GM18858 (cell line): ENCODE results near the gene ARPC3.
"Not testable (repeated sequence)": the region's sequence is repeated elsewhere in the genome, so short reads cannot be mapped to it uniquely, and the experiment has no call there.

ENCODE experiments used
- ATAC-seq: cut with Tn5 transposase; IDR thresholded peaks from one replicate; pipeline ENCODE4 v1.9.1; 2021; ENCODE audit not compliant: unreplicated experiment

The ARPC3 gene

DNA sequence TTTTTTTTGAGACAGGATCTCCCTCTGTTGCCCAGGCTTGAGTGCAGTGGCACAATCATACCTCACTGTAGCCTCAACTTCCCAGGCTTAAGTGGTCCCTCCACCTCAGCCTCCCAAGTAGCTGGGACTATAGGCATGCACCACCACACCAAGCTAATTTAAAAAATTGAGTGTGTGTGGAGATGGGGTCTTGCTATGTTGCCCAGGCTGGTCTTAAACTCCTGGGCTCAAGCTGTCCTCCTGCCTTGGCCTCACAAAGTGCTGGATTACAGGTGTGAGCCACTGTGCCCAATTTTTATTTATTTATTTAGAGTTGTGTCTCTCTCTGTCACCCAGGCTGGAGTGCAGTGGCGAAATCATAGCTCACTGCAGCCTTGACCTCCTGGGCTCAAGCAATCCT, 29.5 kb downstream of the ARPC3 start:
- not testable (repeated sequence) for ATAC-seq

DNA sequence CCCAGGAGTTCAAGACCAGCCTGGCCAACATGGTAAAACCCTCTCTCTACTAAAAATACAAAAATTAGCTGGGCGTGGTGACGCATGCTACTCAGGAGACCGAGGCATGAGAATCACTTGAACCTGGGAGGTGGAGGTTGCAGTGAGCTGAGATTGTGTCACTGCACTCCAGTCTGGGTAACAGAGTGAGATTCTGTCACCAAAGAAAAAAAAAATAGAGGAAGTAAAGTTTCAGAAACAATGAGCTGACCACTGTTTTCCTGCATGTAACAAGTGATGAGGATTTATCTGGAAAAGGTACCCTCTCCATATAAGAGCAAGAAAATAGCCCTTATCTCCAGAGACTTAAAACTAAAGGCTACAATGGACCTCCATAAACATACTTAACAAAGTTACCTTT, 33.0 kb downstream of the ARPC3 start:
- ATAC-seq = not testable (repeated sequence)

DNA sequence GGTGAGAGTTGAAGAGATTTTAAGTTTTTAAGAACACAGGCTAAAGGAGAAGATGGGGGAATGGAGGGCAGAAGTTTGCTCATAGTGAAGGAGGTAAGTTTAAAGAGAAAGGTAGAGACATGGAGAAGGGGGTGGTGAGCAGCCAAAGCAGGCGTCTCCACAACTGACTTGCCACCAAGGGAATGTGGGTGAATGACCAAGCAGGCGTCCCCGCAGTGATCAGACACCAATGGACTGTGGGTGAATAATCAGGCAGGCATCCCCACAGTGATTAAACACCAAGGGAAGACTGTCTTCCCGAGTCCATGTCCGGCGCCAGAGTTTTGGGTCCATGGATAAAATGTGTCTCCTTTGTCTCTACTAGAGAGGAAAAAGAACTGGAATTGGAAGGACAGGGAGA, 40.1 kb downstream of the ARPC3 start:
- not testable (repeated sequence) for ATAC-seq

GRCh38 chr12:110405126-110405662, 44.9 kb downstream of the ARPC3 start:
- not testable (repeated sequence) for ATAC-seq

DNA sequence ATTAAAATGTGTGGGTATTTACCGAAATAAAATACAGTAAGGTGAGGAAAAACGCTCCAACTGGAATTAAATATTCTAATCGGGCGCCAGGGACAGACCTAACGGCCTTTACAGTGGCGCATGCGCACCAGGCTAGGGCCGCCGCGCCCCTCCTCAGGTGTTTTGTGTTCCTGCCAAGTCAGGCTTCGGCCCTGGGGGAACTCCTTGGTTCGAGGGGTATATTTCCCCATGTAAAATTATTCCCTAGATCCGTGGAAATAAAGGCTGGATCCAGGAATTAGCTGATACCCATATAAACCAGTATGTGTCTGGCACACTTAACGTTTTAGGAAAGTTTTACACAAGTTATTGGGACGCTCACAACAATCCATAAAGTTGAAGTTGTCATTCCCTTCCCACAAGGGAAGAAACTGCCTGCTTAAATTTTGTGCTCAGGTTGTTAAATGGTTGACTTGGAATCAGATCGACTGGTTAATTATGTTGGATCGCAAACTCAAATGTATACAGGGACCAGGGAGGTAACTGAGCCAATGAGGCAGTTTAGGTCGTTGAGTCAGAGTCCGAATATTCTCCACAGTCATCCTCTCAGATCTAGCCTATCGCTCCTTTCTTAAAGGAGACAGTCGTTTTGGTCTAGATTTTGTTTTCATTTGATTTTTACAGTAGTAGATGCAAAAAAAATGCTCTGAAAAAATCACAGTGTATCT, 46.0 kb downstream of the ARPC3 start:
- no peak for ATAC-seq

- ATAC-seq = no peak
These were observed 46.8 kb downstream of the ARPC3 start, which contains the start of gene ANAPC7 for GRCh38 chr12:110403146-110403975. Gene ANAPC7 (minus strand): TSS chr12:110403708. CDS start chr12:110403627, 81 bp downstream.
